Stimulated activated CD4-positive, alpha-beta T cell treated with anti-CD3 and anti-CD28 coated beads, Interleukin-1b, Interleukin-23, amount 100 ng/mL, for 24 hours (primary cell): Measurements from ENCODE around the gene HSD17B2.
"Not testable (repeated sequence)": the region's sequence is repeated elsewhere in the genome, so short reads cannot be mapped to it uniquely, and the experiment has no call there.

Experiments
- DNase-seq, 4 experiments: peaks; one replicate each; pipeline ENCODE4 v3.0.0-alpha.2; 2020; ENCODE audit warnings: low read depth in 4 of 4, low spot score in 1 of 4

The HSD17B2 gene

GRCh38 chr16:82034981-82035612 lies at the start of gene HSD17B2:
HSD17B2 (plus strand) TSS chr16:82035253; CDS start chr16:82035425, 172 bp downstream.
- no peak for DNase-seq

GRCh38 chr16:81987121-81987520 lies 47.9 kb upstream of the HSD17B2 start:
- DNase-seq = no peak

GRCh38 chr16:81987706-81988105 lies 47.3 kb upstream of the HSD17B2 start:
- no peak for DNase-seq

- no peak for DNase-seq
Observed at GRCh38 chr16:81992859-81993258, 42.2 kb upstream of the HSD17B2 start.

- no peak for DNase-seq
Observed at GRCh38 chr16:81994485-81994884, 40.6 kb upstream of the HSD17B2 start.

GRCh38 chr16:81995651-81996050 lies 39.4 kb upstream of the HSD17B2 start:
- DNase-seq = no peak

GRCh38 chr16:81996664-81997509 lies 38.2 kb upstream of the HSD17B2 start:
- DNase-seq = no peak

- DNase-seq = no peak
Observed at GRCh38 chr16:81997738-81998137, 37.3 kb upstream of the HSD17B2 start.

- no peak for DNase-seq
Observed at GRCh38 chr16:82002831-82003230, 32.2 kb upstream of the HSD17B2 start.

- DNase-seq = no peak
Observed at GRCh38 chr16:82004601-82005000, 30.5 kb upstream of the HSD17B2 start.

GRCh38 chr16:82005027-82005830 lies 29.8 kb upstream of the HSD17B2 start:
- no peak for DNase-seq

GRCh38 chr16:82006036-82006435 lies 29.0 kb upstream of the HSD17B2 start:
- DNase-seq = no peak

- no peak for DNase-seq
Observed at GRCh38 chr16:82007189-82007588, 27.9 kb upstream of the HSD17B2 start.

- no peak for DNase-seq
Observed at GRCh38 chr16:82008957-82009592, 26.0 kb upstream of the HSD17B2 start.

GRCh38 chr16:82009789-82010188 lies 25.3 kb upstream of the HSD17B2 start:
- DNase-seq = not testable (repeated sequence)

GRCh38 chr16:82010649-82011048 lies 24.4 kb upstream of the HSD17B2 start:
- DNase-seq = no peak

- peak in 3 of 4 experiments; percentile 40 to 48 (median 47) for DNase-seq
Observed at GRCh38 chr16:82011199-82011641, 23.8 kb upstream of the HSD17B2 start, which contains the start of gene SDR42E1. SDR42E1 (minus strand) TSS chr16:82011470; CDS start chr16:82000858, 10,612 bp downstream.

- DNase-seq = no peak
Observed at GRCh38 chr16:82013139-82013538, 21.9 kb upstream of the HSD17B2 start.

GRCh38 chr16:82016263-82016662 lies 18.8 kb upstream of the HSD17B2 start:
- DNase-seq = no peak

GRCh38 chr16:82016964-82017363 lies 18.1 kb upstream of the HSD17B2 start:
- no peak for DNase-seq
